A549 (cell line): Measurements from ENCODE around the gene PCNX1. TPM values are rescaled to one million over a fixed set of nuclear protein-coding genes. Genes with fewer than 3 reads are reported as not detected.

Experiments used
- ATAC-seq, 2 experiments: fragments of 200-7000 bp in 1 of 2; fragments of >200 bp in 1 of 2; cut with Nextera tagmentation in 1 of 2; cut with Tn5 transposase in 1 of 2; 3 replicates each; pipeline versions ENCODE4 v1.8.0 to v1.9.1; 2018 to 2020; ENCODE audit warnings: mild to moderate bottlenecking in 1 of 2, moderate library complexity in 1 of 2
- CTCF ChIA-PET: fragments of 300-600 bp; sonication (Branson Sonifier 250); formaldehyde crosslinking; extraction: SDS; loops from one replicate; lab custom pipeline; 2021; ENCODE audit warnings: antibody characterized with exemption, inconsistent platforms; lab: Yijun Ruan, JAX
- POLR2A ChIA-PET: fragments of 350-600 bp; formaldehyde crosslinking; extraction: SDS; loops from one replicate; lab custom pipeline; 2021; ENCODE audit warnings: antibody characterized with exemption, inconsistent platforms; lab: Yijun Ruan, JAX
- DNase-seq, 2 experiments: peaks; one replicate each; pipeline versions ENCODE4 v3.0.0 to v3.0.0-alpha.2; 2011 to 2016; ENCODE audit warnings: low read depth in 1 of 2, low spot score in 1 of 2
- FAIRE-seq: peaks from 2 replicates; lab custom pipeline; 2011; peaks lifted over from hg19 to GRCh38; lab: Jason Lieb, UNC
- H3K27ac ChIP-seq, 2 experiments: fragments of >200 bp; sonication (Bioruptor Twin); formaldehyde crosslinking; 3 replicates each; pipeline ENCODE4 v1.5.1; 2016 to 2017
- H3K4me1 ChIP-seq: fragments of >200 bp; sonication (Bioruptor Twin); formaldehyde crosslinking; 3 replicates; pipeline ENCODE4 v1.6.1; 2016
- H3K4me2 ChIP-seq: fragments of >200 bp; sonication (Bioruptor Twin); formaldehyde crosslinking; 3 replicates; pipeline ENCODE4 v1.6.1; 2016
- H3K4me3 ChIP-seq: fragments of >200 bp; sonication (Bioruptor Twin); formaldehyde crosslinking; 3 replicates; pipeline ENCODE4 v1.5.1; 2016
- H3K9me3 ChIP-seq: fragments of >200 bp; sonication (Bioruptor Twin); formaldehyde crosslinking; 3 replicates; pipeline ENCODE4 v1.6.1; 2016
- ATOH8 ChIP-seq: fragments of 250-450 bp; sonication (Bioruptor Pico); IDR thresholded peaks from 2 replicates; pipeline ENCODE4 v1.5.0; 2020; ENCODE audit warnings: low read depth, mild to moderate bottlenecking, moderate library complexity
- CHD2 ChIP-seq: fragments of 150-350 bp; IDR thresholded peaks from 2 replicates; pipeline ENCODE4 v1.6.1; 2014; ENCODE audit warnings: low read length; ENCODE audit not compliant: partially characterized antibody
- CTCF ChIP-seq: fragments of >200 bp; sonication (Bioruptor Twin); formaldehyde crosslinking; IDR thresholded peaks from 3 replicates; pipeline ENCODE4 v1.5.1; 2016
- EHMT2 ChIP-seq: fragments of 200-600 bp; sonication (generic); IDR thresholded peaks from 2 replicates; pipeline ENCODE4 v1.6.1; 2016; ENCODE audit warnings: antibody characterized with exemption, low read depth, mild to moderate bottlenecking, moderate library complexity
- FOSL2 ChIP-seq, 2 experiments: fragments of 450-650 bp in 1 of 2; fragments of >200 bp in 1 of 2; sonication (Bioruptor Twin) in 1 of 2; formaldehyde crosslinking; IDR thresholded peaks; 2 replicates each; pipeline versions ENCODE4 v1.5.0 to v1.6.1; 2016 to 2020; ENCODE audit warnings: mild to moderate bottlenecking in 1 of 2, moderate library complexity in 1 of 2
- FOXS1 ChIP-seq: fragments of 250-450 bp; sonication (Bioruptor Pico); IDR thresholded peaks from 2 replicates; pipeline ENCODE4 v1.5.0; 2020; ENCODE audit warnings: mild to moderate bottlenecking, moderate library complexity
- HMGXB4 ChIP-seq: fragments of 250-450 bp; sonication (Bioruptor Pico); IDR thresholded peaks from 2 replicates; pipeline ENCODE4 v1.5.0; 2021; ENCODE audit warnings: mild to moderate bottlenecking, moderate library complexity, borderline replicate concordance
- HOXB5 ChIP-seq: fragments of 250-450 bp; sonication (Bioruptor Pico); IDR thresholded peaks from 2 replicates; pipeline ENCODE4 v1.5.0; 2020; ENCODE audit warnings: mild to moderate bottlenecking, moderate library complexity
- JUNB ChIP-seq: fragments of >200 bp; sonication (Bioruptor Twin); formaldehyde crosslinking; IDR thresholded peaks from 2 replicates; pipeline ENCODE4 v1.6.1; 2016
- KDM1A ChIP-seq: fragments of 200-600 bp; sonication (generic); IDR thresholded peaks from 2 replicates; pipeline ENCODE4 v1.6.1; 2016; ENCODE audit warnings: low read depth, mild to moderate bottlenecking
- MAZ ChIP-seq: fragments of 150-350 bp; IDR thresholded peaks from 2 replicates; pipeline ENCODE4 v1.6.1; 2014; ENCODE audit warnings: antibody characterized with exemption, low read depth, low read length, borderline replicate concordance
- NR3C1 ChIP-seq: fragments of >200 bp; sonication (Bioruptor Twin); formaldehyde crosslinking; IDR thresholded peaks from 3 replicates; pipeline ENCODE4 v1.6.1; 2017
- POLR2A ChIP-seq: IDR thresholded peaks from 2 replicates; pipeline ENCODE4 v1.6.1; 2012; ENCODE audit warnings: mild to moderate bottlenecking, low read length
- POLR2AphosphoS2 ChIP-seq: conservative IDR thresholded peaks from 2 replicates; pipeline ENCODE4 v1.6.1; 2012; ENCODE audit warnings: low read length, improper control_type of control experiment, inconsistent platforms
- RARB ChIP-seq: fragments of 250-450 bp; sonication (Bioruptor Pico); IDR thresholded peaks from 2 replicates; pipeline ENCODE4 v1.8.0; 2021; ENCODE audit warnings: mild to moderate bottlenecking, moderate library complexity
- RNF2 ChIP-seq: fragments of 200-600 bp; sonication (generic); IDR thresholded peaks from 2 replicates; pipeline ENCODE4 v1.6.1; 2016; ENCODE audit warnings: low read depth, mild to moderate bottlenecking, antibody characterized with exemption, moderate library complexity, borderline replicate concordance
- SMC3 ChIP-seq: fragments of >200 bp; sonication (Bioruptor Twin); formaldehyde crosslinking; IDR thresholded peaks from 3 replicates; pipeline ENCODE4 v1.6.1; 2018; ENCODE audit warnings: inconsistent platforms
- TFCP2L1 ChIP-seq: fragments of 250-450 bp; sonication (Bioruptor Pico); IDR thresholded peaks from 2 replicates; pipeline ENCODE4 v1.5.0; 2021; ENCODE audit warnings: mild to moderate bottlenecking
- USF2 ChIP-seq: fragments of 450-650 bp; IDR thresholded peaks from 2 replicates; pipeline ENCODE4 v1.6.1; 2014; ENCODE audit warnings: antibody characterized with exemption
- ZFP36 ChIP-seq: fragments of 450-650 bp; IDR thresholded peaks from 2 replicates; pipeline ENCODE4 v1.6.1; 2014; ENCODE audit warnings: borderline replicate concordance; ENCODE audit not compliant: partially characterized antibody
- WGBS: methylation state at CpG from one replicate; pipeline ENCODE4 v1.1.6; 2017; ENCODE audit errors: missing lambda C conversion rate; 5-methylcytosine and 5-hydroxymethylcytosine counted together
- polyA plus RNA-seq, 4 experiments: library from polyadenylated mRNA; depleted of rRNA in 3 of 4; stranded (reverse); fragments of >200 nt; fragmentation: RNase III in 1 of 4; extraction: RNeasy Plus Mini Kit Qiagen cat#74134 plus additional on column Dnase treatment in 1 of 4; gene quantifications; 2 replicates in 3 of 4; 3 replicates in 1 of 4; pipeline ENCODE4 v1.2.3, GENCODE V29; 2011 to 2017

The PCNX1 gene
- polyA plus RNA-seq, 2 of the 4 experiments (the other 2 are of a cell fraction): 10.4 to 45.0 TPM

GRCh38 chr14:70871001-70871400 is 36.3 kb upstream of the PCNX1 start:
- DNase-seq (no peak), ATAC-seq (no peak), FAIRE-seq (no peak)
- Histone ChIP-seq H3K27ac (no peak overlapping the region), H3K9me3 (no peaks in the 10 kb centered on the region), H3K4me1 (0 out of 3 replicates have a peak, but pooled peaks cover 3% of the 10 kb centered on the region), H3K4me2 (no peak overlapping the region), H3K4me3 (no peak overlapping the region)
- no peak for TF ChIP-seq HOXB5
- TF ChIP-seq ZFP36: no peak
- no peak for TF ChIP-seq SMC3
- TF ChIP-seq POLR2AphosphoS2: no peak
- no peak for TF ChIP-seq HMGXB4 (CRISPR knock-in tag)
- TF ChIP-seq NR3C1: no peak
- no peak for TF ChIP-seq CTCF
- TF ChIP-seq RNF2: no peak
- TF ChIP-seq TFCP2L1 (CRISPR knock-in tag): no peak
- no peak for TF ChIP-seq ATOH8
- TF ChIP-seq FOSL2 (IDR thresholded peaks at IDR 0.05): no peak
- no peak for TF ChIP-seq FOSL2 (CRISPR knock-in tag; IDR thresholded peaks at IDR 0.05)
- no peak for TF ChIP-seq EHMT2
- no peak for TF ChIP-seq RARB (CRISPR knock-in tag)
- TF ChIP-seq POLR2A: no peak
- TF ChIP-seq CHD2: no peak
- TF ChIP-seq JUNB: no peak
- TF ChIP-seq KDM1A: no peak
- no peak for TF ChIP-seq FOXS1 (CRISPR knock-in tag)
- 88% methylated on average over 1 of the region's 1 CpG for WGBS
- ChIA-PET CTCF (interaction anchor here (1.2 kb wide), 1 partner anchor 102 kb away, joined by 3 read pairs; no protein-coding TSS in a partner anchor), POLR2A (no interaction called here)

GRCh38 chr14:70871863-70872677 is 35.2 kb upstream of the PCNX1 start:
- TF ChIP-seq RARB (CRISPR knock-in tag): no peak
- TF ChIP-seq HOXB5: no peak
- no peak for TF ChIP-seq USF2
- no peak for TF ChIP-seq MAZ
- H3K4me1 ChIP-seq: 0 out of 3 replicates have a peak, but pooled peaks cover 3% of the 10 kb centered on the region
- H3K4me2 ChIP-seq: peak overlapping the region; percentile 52
- WGBS: 33% methylated on average over 10 of the region's 10 CpGs
- no peak for FAIRE-seq
- CTCF ChIA-PET: interaction anchor here (0.6 to 1.2 kb wide), 3 partner anchors 35 to 101 kb away, joined by 3 to 4 read pairs (median 3); partner anchors contain the start of gene PCNX1
- ATAC-seq: no peak
- H3K4me3 ChIP-seq: no peak overlapping the region
- no peak for DNase-seq
- no peaks in the 10 kb centered on the region for H3K9me3 ChIP-seq
- POLR2A ChIA-PET: interaction anchor here (1.1 kb wide), 1 partner anchor 35 kb away, joined by 5 read pairs; the partner anchor contains the start of gene PCNX1
- H3K27ac ChIP-seq: peak overlapping the region; percentile 35 to 38; a peak in 3 of 6 replicates
